ENCODE measurements around the gene LIPC.

GRCh38 chr15:58511599-58511987, 79.8 kb downstream of the LIPC start:
- no peak for TF ChIP-seq ZNF8 (CRISPR knock-in tag; IDR thresholded peaks at IDR 0.05)
- no peak for TF ChIP-seq SNAI2 (CRISPR knock-in tag; IDR thresholded peaks at IDR 0.05)
- TF ChIP-seq ESRRG (CRISPR knock-in tag; IDR thresholded peaks at IDR 0.05): no peak
- no peak for TF ChIP-seq RARB (CRISPR knock-in tag; IDR thresholded peaks at IDR 0.05)
- no peak for TF ChIP-seq ZNF565 (CRISPR knock-in tag; conservative IDR thresholded peaks at IDR 0.05; ENCODE audit: low read depth)
- TF ChIP-seq CREB5 (CRISPR knock-in tag; IDR thresholded peaks at IDR 0.05; ENCODE audit: low read depth): no peak

Measured in SK-N-SH treated with all-trans-retinoic acid at 6 μM for 48 hours (cell line).